ENCODE results near the gene C20orf173.

Gene C20orf173

DNA sequence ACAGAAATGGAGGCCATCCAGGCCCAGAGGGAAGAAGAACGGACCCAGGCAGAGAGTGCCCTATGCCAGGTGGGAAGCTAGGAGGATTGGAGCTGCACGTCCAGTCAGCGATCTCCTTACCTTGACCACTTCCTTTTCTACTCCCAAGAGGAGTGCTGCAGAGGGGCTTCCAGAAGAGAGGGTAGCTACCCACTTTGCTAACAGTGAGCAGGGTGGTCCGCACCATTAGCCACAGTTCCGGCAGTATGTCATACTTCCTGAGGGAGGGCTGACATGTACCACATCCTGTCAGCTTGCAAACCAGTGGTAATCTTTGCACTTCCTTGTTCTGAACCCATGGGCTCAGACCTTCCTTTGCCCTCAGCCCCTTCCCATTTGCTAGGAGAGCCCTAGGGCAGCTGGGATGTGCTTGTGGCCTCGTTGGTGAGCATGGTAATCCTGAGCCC lies 38.7 kb downstream of the C20orf173 start:
- no peak for TF ChIP-seq CTCF (IDR thresholded peaks at IDR 0.05; ENCODE audit: low read depth, low read length)
- DNase-seq (ENCODE audit: extremely low read depth, low read depth): no peak

- DNase-seq (ENCODE audit: extremely low read depth, low read depth): no peak
- no peak for TF ChIP-seq CTCF (IDR thresholded peaks at IDR 0.05; ENCODE audit: low read depth, low read length)
Measured at GRCh38 chr20:35489717-35490116, 39.7 kb downstream of the C20orf173 start.

DNA sequence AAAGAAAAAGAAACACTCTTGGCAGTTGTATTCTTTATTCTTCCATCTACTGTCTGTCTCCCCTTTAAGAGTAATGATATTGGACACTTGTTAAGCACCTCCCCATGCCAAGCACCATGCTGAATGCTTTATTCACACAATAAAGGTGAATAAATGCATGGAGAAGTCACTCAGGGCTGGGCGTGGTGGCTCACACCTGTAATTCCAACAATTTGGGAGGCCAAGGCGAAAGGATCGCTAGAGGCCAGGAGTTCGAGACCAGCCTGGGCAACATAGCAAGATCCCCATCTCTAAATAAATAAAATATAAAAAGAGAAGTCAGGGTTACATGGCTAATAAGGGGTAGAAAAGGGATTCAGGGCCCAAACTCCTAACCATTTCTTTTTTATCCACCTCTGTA lies 42.0 kb downstream of the C20orf173 start:
- DNase-seq (ENCODE audit: extremely low read depth, low read depth): no peak

DNA sequence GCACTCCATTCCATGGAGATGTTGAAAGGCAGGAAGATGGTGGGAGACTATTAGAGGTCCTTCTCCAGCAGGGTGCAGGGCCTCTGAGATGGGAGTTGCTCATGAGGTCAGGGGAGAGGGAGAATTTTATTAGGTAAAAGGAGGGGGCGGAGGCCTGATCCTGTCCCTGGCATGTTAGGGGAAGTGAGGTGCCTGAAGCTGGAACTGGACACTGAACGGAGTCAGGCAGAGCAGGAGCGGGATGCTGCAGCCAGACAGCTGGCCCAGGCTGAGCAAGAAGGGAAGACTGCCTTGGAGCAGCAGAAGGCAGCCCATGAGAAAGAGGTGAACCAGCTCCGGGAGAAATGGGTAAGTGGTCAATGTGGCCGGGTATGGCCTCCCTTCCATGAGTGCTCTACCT lies 49.7 kb downstream of the C20orf173 start:
- DNase-seq (ENCODE audit: extremely low read depth, low read depth): no peak
- no peak for TF ChIP-seq CTCF (IDR thresholded peaks at IDR 0.05; ENCODE audit: low read depth, low read length)

More for the DNA sequence above, 42.0 kb downstream of the C20orf173 start:
- TF ChIP-seq CTCF (IDR thresholded peaks at IDR 0.05; ENCODE audit: low read depth, low read length): no peak

GRCh38 chr20:35478804-35479472 lies 50.5 kb downstream of the C20orf173 start:
- TF ChIP-seq CTCF (IDR thresholded peaks at IDR 0.05; ENCODE audit: low read depth, low read length): no peak
- no peak for DNase-seq (ENCODE audit: extremely low read depth, low read depth)
